ENCODE data around the gene RABEP1.

DNA sequence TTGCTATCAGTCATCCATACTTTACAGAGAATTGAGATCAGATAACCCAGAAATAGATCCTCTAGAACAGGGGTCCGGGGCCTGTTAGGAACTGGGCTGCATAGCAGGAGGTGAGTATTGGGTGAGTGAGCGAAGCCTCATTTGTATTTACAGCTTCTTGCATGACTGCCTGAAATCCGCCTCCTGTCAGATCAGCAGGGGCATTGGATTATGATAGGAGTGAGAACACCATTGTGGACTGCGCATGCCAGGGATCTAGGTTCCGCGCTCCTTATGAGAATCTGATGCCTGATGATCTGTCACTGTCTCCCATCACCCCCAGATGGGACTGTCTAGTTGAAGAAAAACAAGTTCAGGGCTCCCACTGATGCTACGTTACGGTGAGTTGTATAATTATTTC lies 34.5 kb upstream of the RABEP1 start:
- TF ChIP-seq, protein P1, sequence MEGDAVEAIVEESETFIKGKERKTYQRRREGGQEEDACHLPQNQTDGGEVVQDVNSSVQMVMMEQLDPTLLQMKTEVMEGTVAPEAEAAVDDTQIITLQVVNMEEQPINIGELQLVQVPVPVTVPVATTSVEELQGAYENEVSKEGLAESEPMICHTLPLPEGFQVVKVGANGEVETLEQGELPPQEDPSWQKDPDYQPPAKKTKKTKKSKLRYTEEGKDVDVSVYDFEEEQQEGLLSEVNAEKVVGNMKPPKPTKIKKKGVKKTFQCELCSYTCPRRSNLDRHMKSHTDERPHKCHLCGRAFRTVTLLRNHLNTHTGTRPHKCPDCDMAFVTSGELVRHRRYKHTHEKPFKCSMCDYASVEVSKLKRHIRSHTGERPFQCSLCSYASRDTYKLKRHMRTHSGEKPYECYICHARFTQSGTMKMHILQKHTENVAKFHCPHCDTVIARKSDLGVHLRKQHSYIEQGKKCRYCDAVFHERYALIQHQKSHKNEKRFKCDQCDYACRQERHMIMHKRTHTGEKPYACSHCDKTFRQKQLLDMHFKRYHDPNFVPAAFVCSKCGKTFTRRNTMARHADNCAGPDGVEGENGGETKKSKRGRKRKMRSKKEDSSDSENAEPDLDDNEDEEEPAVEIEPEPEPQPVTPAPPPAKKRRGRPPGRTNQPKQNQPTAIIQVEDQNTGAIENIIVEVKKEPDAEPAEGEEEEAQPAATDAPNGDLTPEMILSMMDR (IDR thresholded peaks at IDR 0.05), result no peak
- TF ChIP-seq POLR2AphosphoS5 (IDR thresholded peaks at IDR 0.05), result no peak

All from prostate gland (tissue), 2 donors.